CD4-positive, alpha-beta T cell (primary cell): ENCODE results near the gene SFT2D1. TPM values are rescaled to one million over a fixed set of nuclear protein-coding genes. Genes with fewer than 3 reads are reported as not detected.

Source experiments
- ATAC-seq: fragments of 200-7000 bp; cut with Tn5 transposase; one replicate; pipeline ENCODE4 v1.10.0; 2022; ENCODE audit warnings: mild to moderate bottlenecking; ENCODE audit not compliant: poor library complexity
- CTCF ChIA-PET: fragments of 350-600 bp; sonication (Branson Sonifier 250); formaldehyde crosslinking; loops from one replicate; lab custom pipeline; 2021; ENCODE audit warnings: antibody characterized with exemption, inconsistent platforms; lab: Charles Lee
- POLR2A ChIA-PET: fragments of 350-600 bp; sonication (Branson Sonifier 250); formaldehyde crosslinking; loops from one replicate; lab custom pipeline; 2021; ENCODE audit warnings: antibody characterized with exemption, inconsistent platforms; lab: Charles Lee
- DNase-seq, 14 experiments: peaks; one replicate each; pipeline ENCODE4 v3.0.0-alpha.2; 2013 to 2020; ENCODE audit warnings: mixed read lengths in 2 of 14
- H3K27ac ChIP-seq, 2 donors: one replicate each; pipeline versions ENCODE4 v1.5.1 to v1.7.0; 2013; ENCODE audit warnings: low read length in 2 of 2, low read depth in 1 of 2, mild to moderate bottlenecking in 1 of 2
- H3K27me3 ChIP-seq, 2 experiments: 1 replicate in 1 of 2; 2 replicates in 1 of 2; pipeline versions ENCODE4 v1.6.1 to v1.7.0; 2013; ENCODE audit warnings: low read length in 2 of 2, control low read depth in 1 of 2, mild to moderate bottlenecking in 1 of 2, moderate library complexity in 1 of 2; ENCODE audit not compliant: insufficient read depth in 2 of 2, control insufficient read depth in 1 of 2
- H3K36me3 ChIP-seq: one replicate; pipeline ENCODE4 v1.6.1; 2013; ENCODE audit warnings: low read length, control low read depth; ENCODE audit not compliant: insufficient read depth
- H3K4me1 ChIP-seq: one replicate; pipeline ENCODE4 v1.6.1; 2013; ENCODE audit warnings: low read length, control low read depth; ENCODE audit not compliant: insufficient read depth
- H3K4me3 ChIP-seq: one replicate; pipeline ENCODE4 v1.5.1; 2013; ENCODE audit warnings: mild to moderate bottlenecking, low read length, moderate library complexity
- H3K9me3 ChIP-seq, 2 experiments: 1 replicate in 1 of 2; 2 replicates in 1 of 2; pipeline versions ENCODE4 v1.6.1 to v1.7.0; 2013; ENCODE audit warnings: low read length in 2 of 2, mild to moderate bottlenecking in 2 of 2, control low read depth in 1 of 2, moderate library complexity in 1 of 2; ENCODE audit not compliant: control insufficient read depth in 1 of 2, insufficient read depth in 1 of 2
- H3K27ac Mint-ChIP-seq: one replicate; pipeline ENCODE4 v1.8.0; 2020; ENCODE audit warnings: mixed read lengths
- H3K27me3 Mint-ChIP-seq: one replicate; pipeline ENCODE4 v1.8.0; 2021; ENCODE audit warnings: mixed read lengths
- H3K36me3 Mint-ChIP-seq: one replicate; pipeline ENCODE4 v1.8.0; 2021; ENCODE audit warnings: low read depth, mixed read lengths
- H3K4me1 Mint-ChIP-seq: one replicate; pipeline ENCODE4 v1.8.0; 2021; ENCODE audit warnings: low read depth, mixed read lengths
- H3K4me3 Mint-ChIP-seq: one replicate; pipeline ENCODE4 v1.8.0; 2020; ENCODE audit warnings: mild to moderate bottlenecking, mixed read lengths
- H3K9me3 Mint-ChIP-seq: one replicate; pipeline ENCODE4 v1.8.0; 2020; ENCODE audit warnings: mixed read lengths
- intact Hi-C, 2 experiments: fragments of 100-400 bp; cut with DNase I in 1 of 2; cut with micrococcal nuclease in 1 of 2; formaldehyde crosslinking; loops; one replicate each; pipeline versions ENCODE4 v1.15.1 to v1.9.0; 2023 to 2025; cut with DNase I, micrococcal nuclease
- total RNA-seq, 174 experiments: library from RNA in 2 of 174; stranded (reverse) in 2 of 174; gene quantifications; one replicate each; pipeline ENCODE4 v1.2.3 and lab custom pipeline; 2021 to 2026
- TF ChIP-seq, protein P1 (sequence below): fragments of 200-600 bp; IDR thresholded peaks from one replicate; pipeline ENCODE4 v1.8.0; 2022; ENCODE audit warnings: antibody characterized with exemption, mild to moderate bottlenecking

The SFT2D1 gene
- total RNA-seq, 2 experiments from 2014 or later, result 10.4 to 12.5 TPM

DNA sequence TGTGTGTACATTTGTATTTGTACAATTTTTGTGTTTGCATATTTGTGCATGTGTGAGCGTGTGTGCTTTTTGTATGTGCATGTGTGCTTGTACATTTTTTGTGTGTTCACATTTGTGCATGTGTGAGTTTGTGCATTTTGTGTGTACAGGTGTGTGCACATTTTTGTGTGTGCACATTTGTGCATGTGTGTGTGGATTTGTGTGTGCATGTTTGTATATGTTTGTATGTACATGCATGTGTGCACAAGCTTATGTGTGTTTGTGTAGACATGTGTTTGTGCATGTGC is 63.0 kb downstream of the SFT2D1 start:
- Histone ChIP-seq H3K36me3 (no peaks in the 10 kb centered on the region), H3K4me1 (peaks cover 10% of the 10 kb centered on the region), H3K4me3 (no peak overlapping the region), H3K27ac (no peak overlapping the region), H3K27me3 (no peaks in the 10 kb centered on the region), H3K9me3 (no peaks in the 10 kb centered on the region)
- H3K9me3 Mint-ChIP-seq, result no peaks in the 10 kb centered on the region
- H3K4me1 Mint-ChIP-seq, result peaks cover 8% of the 10 kb centered on the region
- no peak overlapping the region for H3K27ac Mint-ChIP-seq
- intact Hi-C loops, result loop anchor here (5.0 to 10.0 kb wide), 3 partner anchors 103 to 235 kb away; partner anchors contain the start of gene MPC1 (in 2 of the 2)
- no peaks in the 10 kb centered on the region for H3K36me3 Mint-ChIP-seq
- ChIA-PET CTCF (interaction anchor here (0.9 kb wide), 1 partner anchor 23 kb away, joined by 3 read pairs; no protein-coding TSS in a partner anchor), POLR2A (no interaction called here)
- TF ChIP-seq, protein P1, sequence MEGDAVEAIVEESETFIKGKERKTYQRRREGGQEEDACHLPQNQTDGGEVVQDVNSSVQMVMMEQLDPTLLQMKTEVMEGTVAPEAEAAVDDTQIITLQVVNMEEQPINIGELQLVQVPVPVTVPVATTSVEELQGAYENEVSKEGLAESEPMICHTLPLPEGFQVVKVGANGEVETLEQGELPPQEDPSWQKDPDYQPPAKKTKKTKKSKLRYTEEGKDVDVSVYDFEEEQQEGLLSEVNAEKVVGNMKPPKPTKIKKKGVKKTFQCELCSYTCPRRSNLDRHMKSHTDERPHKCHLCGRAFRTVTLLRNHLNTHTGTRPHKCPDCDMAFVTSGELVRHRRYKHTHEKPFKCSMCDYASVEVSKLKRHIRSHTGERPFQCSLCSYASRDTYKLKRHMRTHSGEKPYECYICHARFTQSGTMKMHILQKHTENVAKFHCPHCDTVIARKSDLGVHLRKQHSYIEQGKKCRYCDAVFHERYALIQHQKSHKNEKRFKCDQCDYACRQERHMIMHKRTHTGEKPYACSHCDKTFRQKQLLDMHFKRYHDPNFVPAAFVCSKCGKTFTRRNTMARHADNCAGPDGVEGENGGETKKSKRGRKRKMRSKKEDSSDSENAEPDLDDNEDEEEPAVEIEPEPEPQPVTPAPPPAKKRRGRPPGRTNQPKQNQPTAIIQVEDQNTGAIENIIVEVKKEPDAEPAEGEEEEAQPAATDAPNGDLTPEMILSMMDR, result no peak
- ATAC-seq (no peak), DNase-seq (no peak)
- H3K4me3 Mint-ChIP-seq, result no peak overlapping the region
- peaks cover 14% of the 10 kb centered on the region for H3K27me3 Mint-ChIP-seq

- no peak overlapping the region for H3K4me3 ChIP-seq
- DNase-seq, result no peak
- ATAC-seq, result no peak
- TF ChIP-seq, protein P1, result no peak
- CTCF ChIA-PET, result no interaction called here
- intact Hi-C loops, result loop anchor here (5.0 to 10.0 kb wide), 3 partner anchors 104 to 236 kb away; partner anchors contain the start of gene MPC1 (in 2 of the 2)
- H3K36me3 ChIP-seq, result no peaks in the 10 kb centered on the region
- H3K9me3 ChIP-seq, result no peaks in the 10 kb centered on the region
- Mint-ChIP-seq H3K36me3 (no peaks in the 10 kb centered on the region), H3K4me3 (no peak overlapping the region), H3K27ac (no peak overlapping the region), H3K9me3 (no peaks in the 10 kb centered on the region), H3K4me1 (peaks cover 8% of the 10 kb centered on the region), H3K27me3 (peaks cover 14% of the 10 kb centered on the region)
- no peaks in the 10 kb centered on the region for H3K27me3 ChIP-seq
- no peak overlapping the region for H3K27ac ChIP-seq
- POLR2A ChIA-PET, result no interaction called here
- peaks cover 10% of the 10 kb centered on the region for H3K4me1 ChIP-seq
These were observed 63.6 kb downstream of the SFT2D1 start for GRCh38 chr6:166278579-166279392.

DNA sequence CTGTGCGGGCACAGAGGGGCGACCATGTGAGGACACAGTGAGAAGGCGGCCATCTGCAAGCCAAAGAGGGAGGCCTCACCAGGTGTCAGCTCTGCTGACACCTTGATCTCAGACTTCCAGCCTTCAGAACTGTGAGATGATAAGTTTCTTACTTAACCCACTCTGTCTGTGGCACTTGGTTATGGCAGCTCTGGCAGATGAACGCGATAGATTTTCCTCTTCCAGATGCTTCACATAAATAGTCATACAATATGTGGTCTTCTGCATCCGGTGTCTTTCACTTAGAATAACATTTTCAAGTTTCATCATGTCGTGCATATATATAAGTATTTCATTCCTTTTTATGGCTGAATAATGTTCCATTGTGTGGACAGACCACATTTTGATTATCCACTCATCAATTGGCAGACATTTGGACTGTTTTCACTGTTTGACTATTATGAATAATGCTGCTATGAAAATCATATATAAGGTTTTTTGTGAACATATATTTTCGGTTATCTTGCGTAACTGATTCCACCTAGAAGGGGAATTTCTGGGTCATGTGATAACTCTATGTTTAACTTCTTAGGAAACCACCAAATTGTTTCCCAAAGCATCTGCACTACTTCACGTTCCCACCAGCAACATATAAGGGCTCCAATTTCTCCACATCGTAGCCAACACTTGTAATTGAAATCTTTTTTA is 64.3 kb downstream of the SFT2D1 start:
- intact Hi-C loops, result loop anchor here (5.0 to 10.0 kb wide), 3 partner anchors 104 to 237 kb away; partner anchors contain the start of gene MPC1 (in 2 of the 2)
- ChIA-PET POLR2A (no interaction called here), CTCF (no interaction called here)
- Histone ChIP-seq H3K9me3 (no peaks in the 10 kb centered on the region), H3K36me3 (no peaks in the 10 kb centered on the region), H3K27me3 (no peaks in the 10 kb centered on the region), H3K4me3 (no peak overlapping the region), H3K27ac (no peak overlapping the region), H3K4me1 (peaks cover 10% of the 10 kb centered on the region)
- ATAC-seq, result no peak
- Mint-ChIP-seq H3K27me3 (peaks cover 14% of the 10 kb centered on the region), H3K9me3 (no peaks in the 10 kb centered on the region), H3K4me1 (peaks cover 8% of the 10 kb centered on the region), H3K36me3 (no peaks in the 10 kb centered on the region), H3K27ac (no peak overlapping the region), H3K4me3 (no peak overlapping the region)
- TF ChIP-seq, protein P1, result no peak
- no peak for DNase-seq
